ENCODE data around the gene KCNAB2.

KCNAB2 gene

GRCh38 chr1:6033986-6034749 lies 11.5 kb upstream of the KCNAB2 start:
- no peak for DNase-seq

DNA sequence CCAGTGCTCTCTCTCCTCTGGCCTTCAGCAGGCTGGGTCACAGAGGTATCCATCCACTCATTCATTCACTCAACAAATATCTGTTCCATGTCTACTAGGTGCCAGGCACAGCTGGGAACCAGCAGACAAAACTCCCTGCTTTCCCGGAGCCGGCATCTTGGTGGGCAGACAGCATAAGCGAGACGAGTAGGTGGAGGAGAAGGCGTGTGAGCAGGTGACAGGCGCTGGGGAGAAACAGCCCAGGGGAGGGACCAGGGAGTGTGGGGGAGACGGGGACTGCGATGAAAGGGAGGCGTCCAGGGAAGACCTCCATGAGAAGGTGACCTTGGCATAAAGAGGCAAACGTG lies 11.0 kb upstream of the KCNAB2 start:
- DNase-seq, result no peak

- no peak for DNase-seq
These were observed 10.4 kb upstream of the KCNAB2 start for GRCh38 chr1:6035303-6035702.

GRCh38 chr1:6035719-6036118 lies 10.0 kb upstream of the KCNAB2 start:
- no peak for DNase-seq

DNA sequence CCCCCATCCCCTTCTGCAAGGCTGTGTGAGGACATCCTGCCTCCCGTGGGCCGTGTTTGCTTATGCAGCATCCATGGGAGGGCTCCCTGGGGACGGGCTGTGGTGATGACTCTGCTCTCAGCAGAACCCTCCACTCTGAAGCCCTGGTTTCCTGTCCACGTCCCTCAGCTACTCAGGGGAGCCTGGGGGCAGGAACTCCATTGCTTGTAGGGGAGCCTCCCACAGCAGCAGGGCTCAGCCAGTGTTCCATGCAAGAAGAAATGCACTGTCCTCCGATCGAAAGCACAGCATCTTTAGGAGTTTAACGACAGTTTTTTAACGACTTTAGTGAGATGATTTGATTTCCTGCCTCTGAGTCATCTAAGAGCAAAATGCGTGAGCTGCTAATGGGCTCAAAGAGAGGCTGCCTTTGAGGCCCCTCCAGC lies 8.3 kb upstream of the KCNAB2 start:
- no peak for DNase-seq

GRCh38 chr1:6038603-6039002 lies 7.1 kb upstream of the KCNAB2 start:
- DNase-seq, result no peak

- DNase-seq, result no peak
These were observed 6.7 kb upstream of the KCNAB2 start for GRCh38 chr1:6039031-6039430.

DNA sequence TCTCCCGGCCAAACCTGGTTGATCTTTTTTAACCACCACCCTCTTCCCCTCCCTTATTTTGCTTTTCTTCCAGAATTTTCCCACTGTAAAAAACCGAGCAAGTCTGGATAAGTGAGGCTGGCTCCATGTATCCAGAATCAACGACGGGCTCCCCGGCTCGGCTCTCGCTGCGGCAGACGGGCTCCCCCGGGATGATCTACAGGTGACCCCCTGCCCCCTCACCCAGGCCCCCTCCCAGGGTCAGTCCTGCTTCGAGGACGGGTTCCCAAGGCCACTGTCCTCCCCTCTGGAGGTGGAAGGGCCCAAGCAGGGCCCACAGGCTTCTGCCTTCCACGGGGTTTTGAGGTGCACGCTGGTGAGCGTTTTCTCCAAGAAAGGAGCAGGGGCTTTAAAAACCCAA lies 5.2 kb upstream of the KCNAB2 start:
- DNase-seq, result no peak

DNA sequence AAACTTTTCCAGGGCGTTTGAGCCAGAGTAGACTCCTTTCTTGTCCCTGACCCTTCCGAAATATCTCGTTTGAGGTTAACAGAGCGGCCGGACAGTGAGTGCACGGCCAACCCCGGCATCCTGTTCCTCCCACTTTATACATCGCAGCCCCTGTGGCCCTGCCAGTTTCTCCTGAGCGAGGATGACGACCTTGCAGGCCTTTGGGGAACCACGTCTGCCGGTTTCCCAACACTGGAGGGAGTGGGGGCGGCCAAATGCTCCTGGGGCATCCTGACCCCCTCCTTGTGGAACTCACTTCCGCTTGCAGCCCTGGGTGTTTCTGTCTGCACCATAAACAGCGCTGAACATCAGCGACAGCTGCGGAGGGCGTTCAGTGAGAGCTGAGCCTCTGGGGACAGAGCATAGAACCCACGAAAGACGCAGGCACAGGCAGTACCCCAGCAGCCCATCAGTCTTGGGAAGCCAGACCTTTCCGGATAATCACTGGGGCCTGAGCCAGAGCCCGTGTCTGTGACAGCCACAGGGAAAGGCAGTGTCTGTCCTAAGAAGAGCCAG lies 4.8 kb upstream of the KCNAB2 start:
- no peak for DNase-seq

DNA sequence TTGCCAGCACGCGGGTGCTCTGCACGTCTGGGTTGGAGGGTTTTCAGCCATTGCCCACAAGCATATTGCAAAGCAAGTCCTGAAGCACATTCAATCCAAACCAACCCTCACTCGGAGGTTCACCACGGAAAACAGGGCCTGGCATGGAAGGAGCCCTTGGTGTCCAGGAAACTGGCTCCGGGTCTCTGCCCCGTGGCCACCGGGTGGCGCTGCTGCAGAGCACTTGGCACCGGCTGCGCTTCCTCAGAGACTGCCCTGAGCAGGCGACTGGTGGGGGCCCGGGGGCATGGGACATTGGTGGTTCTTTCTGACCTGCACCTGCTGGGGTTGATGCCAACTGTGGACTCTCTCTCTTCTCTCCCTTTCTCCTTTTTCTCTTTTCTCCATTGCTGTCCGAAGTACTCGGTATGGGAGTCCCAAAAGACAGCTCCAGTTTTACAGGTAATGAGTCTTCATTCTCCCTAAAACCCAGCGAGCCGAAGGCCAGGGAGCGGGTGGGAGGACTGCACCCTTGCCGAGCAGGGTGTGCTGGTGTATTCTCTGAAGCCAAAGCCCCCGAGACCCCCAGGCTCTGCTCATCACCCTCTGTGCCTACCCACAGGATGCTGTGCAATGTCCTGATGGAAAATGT lies 4.1 kb upstream of the KCNAB2 start:
- DNase-seq, result no peak

- DNase-seq, result no peak
These were observed 2.1 kb upstream of the KCNAB2 start for GRCh38 chr1:6043561-6043960.

DNA sequence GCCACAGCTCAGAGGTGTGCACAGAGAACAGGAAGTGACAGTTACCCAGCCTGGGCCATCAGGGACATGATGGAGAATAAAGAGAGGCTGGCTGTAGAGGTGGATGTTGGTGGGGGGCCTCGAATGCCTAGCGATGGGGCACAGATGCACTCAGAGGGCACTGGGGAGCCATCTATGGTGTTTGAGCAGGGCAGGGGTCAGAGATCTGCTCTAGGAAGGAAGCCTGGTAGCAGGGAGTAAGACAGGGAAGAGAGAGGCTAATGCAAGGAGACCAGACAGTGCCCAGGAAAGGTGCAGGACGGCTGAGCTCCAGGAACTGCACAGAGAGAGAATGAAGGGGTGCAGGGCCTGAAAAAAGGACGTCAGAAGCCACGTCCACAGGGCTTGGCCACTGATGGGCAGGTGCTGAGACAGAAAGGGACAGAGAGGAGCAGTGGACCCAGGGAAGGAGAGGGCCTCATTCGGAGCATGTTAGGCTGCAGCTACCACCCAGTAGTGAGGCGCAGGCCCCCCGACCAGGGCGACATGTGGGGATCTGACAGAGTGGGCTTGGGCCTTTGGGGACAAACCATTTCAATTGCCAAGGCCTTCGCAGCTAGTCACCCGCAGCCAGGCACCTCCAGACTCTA lies 1.1 kb upstream of the KCNAB2 start:
- no peak for DNase-seq

GRCh38 chr1:6045110-6045502 lies 582 bp upstream of the KCNAB2 start:
- DNase-seq, result no peak

DNA sequence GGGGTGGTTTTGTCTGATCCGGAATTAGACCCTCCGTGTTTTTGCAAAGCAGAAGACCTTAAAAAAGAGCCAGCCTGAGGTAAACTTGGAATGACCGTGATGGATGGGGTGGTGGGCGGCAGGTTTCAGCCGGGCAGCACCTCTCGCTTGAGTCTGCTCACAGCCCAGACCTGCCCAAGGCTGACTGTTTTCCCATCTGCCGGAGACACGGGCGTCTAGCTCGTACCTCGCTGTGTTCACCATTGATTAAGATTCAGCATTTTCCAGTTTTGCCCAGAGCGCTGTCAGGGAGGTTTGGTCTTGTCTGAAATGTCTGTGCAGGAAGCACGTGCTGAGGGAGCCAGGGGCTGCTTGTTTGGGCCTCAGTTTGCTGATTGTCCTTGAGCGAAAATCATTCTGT lies 591 bp downstream of the KCNAB2 start:
- DNase-seq, result no peak

GRCh38 chr1:6048179-6048867 lies 2.6 kb downstream of the KCNAB2 start:
- DNase-seq, result no peak

DNA sequence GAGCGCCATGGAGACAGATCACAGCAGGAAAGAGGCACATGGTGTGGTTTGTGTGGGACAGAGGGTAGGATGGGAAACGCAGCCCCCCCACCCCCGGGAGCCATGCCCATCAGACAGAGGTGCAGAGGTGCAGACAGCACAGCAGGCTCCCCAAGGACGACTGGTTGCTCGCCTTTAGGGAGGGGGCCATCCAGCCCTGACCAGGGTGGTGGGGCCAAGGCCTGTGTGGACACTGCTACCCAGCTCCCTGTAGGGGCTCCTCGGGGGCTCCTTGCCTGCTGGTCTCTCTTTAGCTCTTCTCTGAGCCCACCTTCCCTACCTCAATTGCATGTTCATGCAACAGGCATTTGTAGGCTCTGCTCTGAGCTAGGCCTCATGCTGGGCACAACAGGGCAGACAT lies 3.7 kb downstream of the KCNAB2 start:
- no peak for DNase-seq

GRCh38 chr1:6051423-6051822 lies 5.7 kb downstream of the KCNAB2 start:
- no peak for DNase-seq

- no peak for DNase-seq
These were observed 7.0 kb downstream of the KCNAB2 start for GRCh38 chr1:6052543-6053205.

DNA sequence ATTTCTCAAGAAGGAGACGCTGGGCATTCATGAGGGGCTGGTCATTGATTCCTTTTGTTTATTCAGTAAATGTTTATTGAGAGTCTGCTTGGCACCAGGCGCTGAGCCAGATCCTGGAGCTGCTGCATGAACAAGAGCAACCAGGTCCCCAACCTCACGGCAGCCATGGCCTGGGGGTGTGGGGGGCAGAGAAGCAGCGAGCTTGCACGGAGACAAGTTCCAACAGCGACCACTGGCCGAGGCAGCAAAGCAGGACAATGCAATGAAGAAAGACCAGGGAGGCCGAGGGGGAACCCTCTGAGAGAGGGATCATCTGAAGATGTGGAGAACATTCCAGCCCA lies 7.5 kb downstream of the KCNAB2 start:
- no peak for DNase-seq

GRCh38 chr1:6054596-6054995 lies 8.9 kb downstream of the KCNAB2 start:
- DNase-seq, result no peak

DNA sequence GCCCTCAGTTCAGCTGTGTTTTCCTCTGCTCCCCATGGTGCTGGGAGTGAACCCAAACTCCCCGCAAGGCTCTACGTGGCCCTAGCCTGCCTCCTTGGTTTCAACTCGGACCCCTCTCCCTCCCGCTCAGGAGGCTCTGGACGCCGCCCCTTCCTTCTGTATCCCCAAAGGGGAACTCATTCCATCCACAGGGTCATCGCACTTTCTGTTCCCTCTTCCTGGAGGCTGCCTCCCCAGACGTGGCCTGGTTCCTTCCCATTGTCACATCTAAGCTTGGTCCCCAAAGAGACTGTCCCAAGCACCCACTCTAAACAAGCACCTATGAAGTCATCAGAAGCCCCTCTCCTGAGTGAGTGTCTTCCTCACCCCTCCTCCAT lies 10.9 kb downstream of the KCNAB2 start:
- no peak for DNase-seq

GRCh38 chr1:6057170-6057845 lies 11.6 kb downstream of the KCNAB2 start:
- DNase-seq, result no peak

- no peak for DNase-seq
These were observed 14.2 kb downstream of the KCNAB2 start for GRCh38 chr1:6059866-6060265.

Measured in activated CD4-positive, alpha-beta T cell treated with anti-CD3 and anti-CD28 coated beads for 1 hour (primary cell).